Measurements from ENCODE around the gene LHX3. TPM values are rescaled to one million over a fixed set of nuclear protein-coding genes. Genes with fewer than 3 reads are reported as not detected.

Gene LHX3
- total RNA-seq, 1 donor from 2014 or later, result not detected

- Histone ChIP-seq H3K4me2 (ENCODE audit: low read length) (no peak overlapping the region), H2AFZ (ENCODE audit: low read depth, low read length) (no peak overlapping the region), H3K9ac (ENCODE audit: low read length) (no peak overlapping the region), H3K4me3 (ENCODE audit: insufficient read depth, low read depth, low read length) (no peak overlapping the region), H3K79me2 (ENCODE audit: insufficient read depth, low read length) (no peaks in the 10 kb centered on the region), H4K20me1 (ENCODE audit: insufficient read depth, low read length) (no peaks in the 10 kb centered on the region), H3K9me3 (ENCODE audit: insufficient read depth, low read depth, low read length) (no peaks in the 10 kb centered on the region), H3K27ac (ENCODE audit: low read depth, low read length) (no peak overlapping the region), H3K27me3 (ENCODE audit: insufficient read depth, low read length) (peaks cover 49% of the 10 kb centered on the region), H3K4me1 (ENCODE audit: insufficient read depth, low read length) (no peaks in the 10 kb centered on the region), H3K36me3 (ENCODE audit: insufficient read depth, low read length) (no peaks in the 10 kb centered on the region)
- H3K36me3 Mint-ChIP-seq (ENCODE audit: low read depth, unreplicated experiment), result no peaks in the 10 kb centered on the region
- no peaks in the 10 kb centered on the region for H3K9me3 Mint-ChIP-seq (ENCODE audit: unreplicated experiment)
- FAIRE-seq, result no peak
- no peak overlapping the region for H3K27ac Mint-ChIP-seq (ENCODE audit: unreplicated experiment)
- peaks cover 55% of the 10 kb centered on the region for H3K27me3 Mint-ChIP-seq (ENCODE audit: low read depth, unreplicated experiment)
- TF ChIP-seq EZH2 (IDR thresholded peaks at IDR 0.05; ENCODE audit: insufficient read depth, low read length) (no peak), CTCF (IDR thresholded peaks at IDR 0.05; ENCODE audit: insufficient read depth, low read depth, low read length) (no peak)
- no peaks in the 10 kb centered on the region for H3K4me1 Mint-ChIP-seq (ENCODE audit: low read depth, unreplicated experiment)
- no peak overlapping the region for H3K4me3 Mint-ChIP-seq (ENCODE audit: unreplicated experiment)
- DNase-seq (ENCODE audit: low read depth), result no peak
These were observed 15.3 kb downstream of the LHX3 start for GRCh38 chr9:136189394-136190236.

- Mint-ChIP-seq H3K9me3 (ENCODE audit: unreplicated experiment) (no peaks in the 10 kb centered on the region), H3K4me1 (ENCODE audit: low read depth, unreplicated experiment) (no peaks in the 10 kb centered on the region), H3K4me3 (ENCODE audit: unreplicated experiment) (no peak overlapping the region), H3K27me3 (ENCODE audit: low read depth, unreplicated experiment) (peaks cover 60% of the 10 kb centered on the region), H3K36me3 (ENCODE audit: low read depth, unreplicated experiment) (no peaks in the 10 kb centered on the region), H3K27ac (ENCODE audit: unreplicated experiment) (no peak overlapping the region)
- Histone ChIP-seq H3K27ac (ENCODE audit: low read depth, low read length) (no peak overlapping the region), H3K36me3 (ENCODE audit: insufficient read depth, low read length) (no peaks in the 10 kb centered on the region), H3K27me3 (ENCODE audit: insufficient read depth, low read length) (peaks cover 39% of the 10 kb centered on the region), H4K20me1 (ENCODE audit: insufficient read depth, low read length) (no peaks in the 10 kb centered on the region), H3K79me2 (ENCODE audit: insufficient read depth, low read length) (no peaks in the 10 kb centered on the region), H3K9me3 (ENCODE audit: insufficient read depth, low read depth, low read length) (no peaks in the 10 kb centered on the region), H3K4me3 (ENCODE audit: insufficient read depth, low read depth, low read length) (no peak overlapping the region), H2AFZ (ENCODE audit: low read depth, low read length) (no peak overlapping the region), H3K9ac (ENCODE audit: low read length) (no peak overlapping the region), H3K4me1 (ENCODE audit: insufficient read depth, low read length) (no peaks in the 10 kb centered on the region), H3K4me2 (ENCODE audit: low read length) (no peak overlapping the region)
- TF ChIP-seq EZH2 (IDR thresholded peaks at IDR 0.05; ENCODE audit: insufficient read depth, low read length) (no peak), CTCF (IDR thresholded peaks at IDR 0.05; ENCODE audit: insufficient read depth, low read depth, low read length) (no peak)
- FAIRE-seq (no peak), DNase-seq (ENCODE audit: low read depth) (no peak)
These were observed 17.0 kb downstream of the LHX3 start for GRCh38 chr9:136187683-136188586.
